Testis (tissue), 3 donors: ENCODE results near the gene ZBTB21. TPM values are rescaled to one million over a fixed set of nuclear protein-coding genes. Genes with fewer than 3 reads are reported as not detected.

Experiments used
- DNase-seq: peaks from one replicate; pipeline ENCODE4 v3.0.0-alpha.2; 2019
- H3K27ac ChIP-seq, 2 donors: fragments of 200-600 bp; sonication (generic); one replicate each; pipeline ENCODE4 v1.5.1; 2019
- H3K27me3 ChIP-seq: fragments of 200-600 bp; sonication (generic); one replicate; pipeline ENCODE4 v1.5.1; 2019
- H3K36me3 ChIP-seq: fragments of 200-600 bp; sonication (generic); one replicate; pipeline ENCODE4 v1.5.1; 2017; ENCODE audit warnings: low read depth; ENCODE audit errors: missing control alignments
- H3K4me1 ChIP-seq: fragments of 200-600 bp; sonication (generic); one replicate; pipeline ENCODE4 v1.5.1; 2019
- H3K4me3 ChIP-seq, 2 donors: fragments of 200-600 bp; sonication (generic); one replicate each; pipeline ENCODE4 v1.5.1; 2017 to 2019
- H3K9me3 ChIP-seq: fragments of 200-600 bp; sonication (generic); one replicate; pipeline ENCODE4 v1.5.1; 2017
- CTCF ChIP-seq, 3 experiments: fragments of 450-650 bp in 2 of 3; fragments of 200-600 bp in 1 of 3; sonication (generic) in 1 of 3; IDR thresholded peaks; one replicate each; pipeline ENCODE4 v1.5.1; 2016 to 2019; ENCODE audit warnings: antibody characterized with exemption in 3 of 3, mild to moderate bottlenecking in 2 of 3, moderate library complexity in 1 of 3
- POLR2A ChIP-seq: fragments of 450-650 bp; IDR thresholded peaks from one replicate; pipeline ENCODE4 v1.6.1; 2017; ENCODE audit warnings: antibody characterized with exemption, mild to moderate bottlenecking, moderate library complexity
- WGBS, 2 donors: methylation state at CpG; one replicate each; pipeline ENCODE4 v1.1.5; 2018; 5-methylcytosine and 5-hydroxymethylcytosine counted together
- intact Hi-C: fragments of 100-400 bp; cut with DNase I; formaldehyde crosslinking; loops from one replicate; pipeline ENCODE4 v1.15.1; 2023; ENCODE audit warnings: low total_unique reads
- polyA plus RNA-seq: library from polyadenylated mRNA; stranded (reverse); fragments of 350-450 nt; fragmentation: Illumina TruSeq; extraction: RNeasy Lipid Tissue Mini Kit (QIAGEN cat#74804); gene quantifications from one replicate; pipeline ENCODE4 v1.2.3, GENCODE V29; 2014; ENCODE audit warnings: low read depth, low replicate concordance; ENCODE audit not compliant: insufficient read depth
- total RNA-seq, 2 donors: library from RNA; depleted of rRNA; stranded (reverse); fragments of >200 nt; gene quantifications; one replicate each; pipeline ENCODE4 v1.2.3, GENCODE V29; 2016

Gene ZBTB21
- total and polyA plus RNA-seq, 3 donors from 2014 or later: 18.1 to 30.9 (median 26.3) TPM

DNA sequence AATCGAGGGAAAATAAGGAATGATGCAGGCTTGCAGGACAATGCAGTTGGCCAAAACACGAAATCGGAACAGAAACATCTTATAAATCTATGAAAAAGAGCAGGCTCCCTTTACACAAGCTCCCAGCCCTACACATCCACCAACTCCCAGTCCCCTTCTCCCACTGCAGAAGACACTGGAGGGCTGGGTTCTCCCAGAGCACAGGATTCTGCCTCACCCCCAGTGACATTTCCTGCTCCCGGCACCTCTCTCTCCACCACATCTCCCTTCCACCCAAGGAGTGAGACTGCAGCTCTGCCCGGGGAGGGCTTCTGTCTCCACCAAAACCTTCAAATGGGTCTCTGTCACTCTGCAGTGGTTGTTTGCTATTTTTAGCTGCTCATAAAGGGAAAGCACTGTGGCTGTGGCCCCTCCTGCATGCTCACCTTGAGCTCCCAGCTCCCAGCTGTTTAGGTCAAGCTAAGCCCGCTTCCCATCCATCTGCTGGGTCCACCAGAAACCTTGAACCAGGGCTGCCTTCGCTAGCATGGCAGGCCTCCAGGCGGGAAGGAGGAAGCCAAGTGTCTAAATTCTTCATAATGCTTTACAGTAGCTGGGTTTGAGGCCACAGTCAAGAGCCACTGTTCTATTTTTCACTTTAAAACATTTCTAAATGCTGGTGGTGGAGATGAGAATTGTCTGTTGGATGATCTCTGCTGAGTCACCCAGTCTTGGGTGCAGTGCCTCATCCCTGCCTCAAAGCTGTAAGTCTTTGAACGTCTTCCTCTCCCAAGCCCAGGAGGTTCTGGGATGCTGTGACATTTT is 53.0 kb downstream of the ZBTB21 start:
- intact Hi-C loops: loop anchor here (10.0 kb wide), 1 partner anchor 58 kb away; the partner anchor contains the start of gene ZBTB21

GRCh38 chr21:41955516-41955915 is 54.6 kb downstream of the ZBTB21 start:
- Histone ChIP-seq H3K36me3 (no peaks in the 10 kb centered on the region), H3K27me3 (no peaks in the 10 kb centered on the region), H3K4me1 (peaks cover 17% of the 10 kb centered on the region), H3K9me3 (no peaks in the 10 kb centered on the region), H3K27ac (no peak overlapping the region), H3K4me3 (no peak overlapping the region)
- no peak for DNase-seq
- no peak for TF ChIP-seq CTCF (IDR thresholded peaks at IDR 0.05)
- TF ChIP-seq POLR2A: no peak
- whole genome bisulfite sequencing, 2 donors: 36 to 72% methylated on average over 10 of the region's 10 CpGs
- intact Hi-C loops: loop anchor here (10.0 kb wide), 1 partner anchor 59 kb away; the partner anchor contains the start of gene ZBTB21

More for the DNA sequence above, 53.0 kb downstream of the ZBTB21 start:
- H3K27me3 ChIP-seq: no peaks in the 10 kb centered on the region
- peak overlapping the region in 1 of 2 donors; percentile 54 for H3K27ac ChIP-seq
- TF ChIP-seq CTCF (IDR thresholded peaks at IDR 0.05) (no peak), POLR2A (no peak)
- H3K36me3 ChIP-seq: no peaks in the 10 kb centered on the region
- no peak overlapping the region for H3K4me3 ChIP-seq
- peaks cover 16% of the 10 kb centered on the region for H3K4me1 ChIP-seq
- WGBS, 2 donors: 57 to 74% methylated on average over 9 of the region's 9 CpGs
- H3K9me3 ChIP-seq: no peaks in the 10 kb centered on the region
- DNase-seq: no peak

GRCh38 chr21:41954654-41955499 is 55.3 kb downstream of the ZBTB21 start:
- Histone ChIP-seq H3K9me3 (no peaks in the 10 kb centered on the region), H3K4me3 (no peak overlapping the region), H3K36me3 (no peaks in the 10 kb centered on the region), H3K4me1 (peaks cover 17% of the 10 kb centered on the region), H3K27ac (no peak overlapping the region), H3K27me3 (no peaks in the 10 kb centered on the region)
- TF ChIP-seq CTCF (IDR thresholded peaks at IDR 0.05) (no peak), POLR2A (no peak)
- no peak for DNase-seq
- intact Hi-C loops: loop anchor here (10.0 kb wide), 1 partner anchor 60 kb away; the partner anchor contains the start of gene ZBTB21
- 72 to 77% methylated on average over 20 of the region's 20 CpGs for WGBS, 2 donors

DNA sequence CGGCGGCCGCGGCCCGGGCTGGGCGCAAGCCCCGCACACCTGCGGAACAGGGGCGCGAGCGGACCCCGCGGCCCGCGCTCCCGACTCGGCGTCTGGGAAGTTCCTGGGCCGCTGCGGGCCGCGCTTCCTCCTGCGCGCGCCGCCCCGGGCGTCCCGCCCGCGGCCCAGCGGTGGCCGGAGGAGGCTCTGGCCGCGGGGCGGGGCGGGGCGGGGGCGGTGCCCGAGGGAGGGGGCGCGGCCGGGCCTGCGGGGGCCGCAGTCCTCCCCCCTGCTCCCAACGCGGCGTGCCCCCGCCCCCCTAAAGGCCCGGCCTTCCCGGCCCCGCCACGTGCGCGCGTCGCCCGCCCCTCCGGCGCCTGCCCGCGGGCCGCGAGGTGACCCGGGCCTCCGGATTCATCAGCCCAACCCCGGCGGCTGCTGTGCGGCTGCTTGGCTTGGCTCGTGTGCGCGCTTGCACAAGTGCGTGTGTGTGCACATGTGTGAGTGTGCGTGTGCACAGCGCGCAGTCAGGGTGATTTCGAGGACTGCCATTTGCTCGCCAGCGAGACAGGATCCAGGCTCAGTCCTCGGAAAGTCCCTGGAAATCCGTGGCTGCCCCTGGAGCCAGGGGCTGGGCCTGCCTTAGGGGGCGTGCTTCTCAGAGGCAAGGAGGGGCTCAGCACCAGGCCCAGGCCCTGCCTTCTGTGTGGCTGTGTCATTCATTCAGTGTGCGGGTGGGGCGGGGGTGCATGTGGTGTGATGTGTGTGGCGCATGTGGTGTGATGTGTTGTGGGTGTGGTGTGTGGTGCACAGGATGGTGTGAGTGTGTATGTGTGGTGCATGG is 56.1 kb downstream of the ZBTB21 start, which contains the start of gene C2CD2:
Gene C2CD2, minus strand, starts transcription at position 188 of the 823 bp plus-strand sequence. CDS start 370 bp downstream, outside the sequence.
- Histone ChIP-seq H3K9me3 (no peaks in the 10 kb centered on the region), H3K4me3 (peak within 1 kb of the TSS; percentile 68 to 70), H3K27ac (peak within 1 kb of the TSS in 1 of 2 donors; percentile 45), H3K36me3 (no peaks in the 10 kb centered on the region), H3K4me1 (peaks cover 17% of the 10 kb centered on the region), H3K27me3 (no peaks in the 10 kb centered on the region)
- no peak for DNase-seq
- intact Hi-C loops: loop anchor here (10.0 kb wide), 1 partner anchor 61 kb away; the partner anchor contains the start of gene ZBTB21
- 23 to 52% methylated on average over 4 to 27 of the region's 85 CpGs for WGBS, 2 donors
- TF ChIP-seq POLR2A: no peak
- no peak for TF ChIP-seq CTCF (IDR thresholded peaks at IDR 0.05)
